ENCODE results near the gene LKAAEAR1. TPM values are rescaled to one million over a fixed set of nuclear protein-coding genes. Genes with fewer than 3 reads are reported as not detected.

The LKAAEAR1 gene
- total RNA-seq, 1 donor from 2014 or later: not detected

DNA sequence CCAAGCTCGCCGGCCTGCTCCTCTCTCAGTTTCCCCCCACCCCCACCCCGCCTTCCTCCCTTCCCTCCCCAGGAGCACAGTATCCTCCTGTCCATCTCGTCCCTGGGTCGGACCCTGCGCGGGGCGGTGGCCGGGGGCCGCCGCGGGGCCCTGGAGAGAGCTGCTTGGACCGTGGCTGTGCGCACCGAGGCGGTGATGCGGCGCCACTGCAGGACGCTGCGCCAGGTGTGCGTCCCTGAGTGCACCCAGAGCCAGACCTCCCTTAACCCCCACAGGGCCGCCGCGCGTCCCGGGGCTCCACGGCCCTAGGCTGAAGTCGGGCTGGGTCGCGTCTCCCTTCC, 46.0 kb downstream of the LKAAEAR1 start:
- H3K36me3 Mint-ChIP-seq (ENCODE audit: low read depth): no peaks in the 10 kb centered on the region
- DNase-seq (ENCODE audit: low read depth, low spot score): no peak
- no peak overlapping the region for H3K27ac Mint-ChIP-seq (ENCODE audit: unreplicated experiment)
- no peaks in the 10 kb centered on the region for H3K9me3 Mint-ChIP-seq
- no peak overlapping the region for H3K4me3 Mint-ChIP-seq
- H3K27me3 Mint-ChIP-seq (ENCODE audit: low read depth): peaks cover 69% of the 10 kb centered on the region
- TF ChIP-seq, protein P1, sequence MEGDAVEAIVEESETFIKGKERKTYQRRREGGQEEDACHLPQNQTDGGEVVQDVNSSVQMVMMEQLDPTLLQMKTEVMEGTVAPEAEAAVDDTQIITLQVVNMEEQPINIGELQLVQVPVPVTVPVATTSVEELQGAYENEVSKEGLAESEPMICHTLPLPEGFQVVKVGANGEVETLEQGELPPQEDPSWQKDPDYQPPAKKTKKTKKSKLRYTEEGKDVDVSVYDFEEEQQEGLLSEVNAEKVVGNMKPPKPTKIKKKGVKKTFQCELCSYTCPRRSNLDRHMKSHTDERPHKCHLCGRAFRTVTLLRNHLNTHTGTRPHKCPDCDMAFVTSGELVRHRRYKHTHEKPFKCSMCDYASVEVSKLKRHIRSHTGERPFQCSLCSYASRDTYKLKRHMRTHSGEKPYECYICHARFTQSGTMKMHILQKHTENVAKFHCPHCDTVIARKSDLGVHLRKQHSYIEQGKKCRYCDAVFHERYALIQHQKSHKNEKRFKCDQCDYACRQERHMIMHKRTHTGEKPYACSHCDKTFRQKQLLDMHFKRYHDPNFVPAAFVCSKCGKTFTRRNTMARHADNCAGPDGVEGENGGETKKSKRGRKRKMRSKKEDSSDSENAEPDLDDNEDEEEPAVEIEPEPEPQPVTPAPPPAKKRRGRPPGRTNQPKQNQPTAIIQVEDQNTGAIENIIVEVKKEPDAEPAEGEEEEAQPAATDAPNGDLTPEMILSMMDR (conservative IDR thresholded peaks at IDR 0.05): no peak
- peaks cover 4% of the 10 kb centered on the region for H3K4me1 Mint-ChIP-seq

DNA sequence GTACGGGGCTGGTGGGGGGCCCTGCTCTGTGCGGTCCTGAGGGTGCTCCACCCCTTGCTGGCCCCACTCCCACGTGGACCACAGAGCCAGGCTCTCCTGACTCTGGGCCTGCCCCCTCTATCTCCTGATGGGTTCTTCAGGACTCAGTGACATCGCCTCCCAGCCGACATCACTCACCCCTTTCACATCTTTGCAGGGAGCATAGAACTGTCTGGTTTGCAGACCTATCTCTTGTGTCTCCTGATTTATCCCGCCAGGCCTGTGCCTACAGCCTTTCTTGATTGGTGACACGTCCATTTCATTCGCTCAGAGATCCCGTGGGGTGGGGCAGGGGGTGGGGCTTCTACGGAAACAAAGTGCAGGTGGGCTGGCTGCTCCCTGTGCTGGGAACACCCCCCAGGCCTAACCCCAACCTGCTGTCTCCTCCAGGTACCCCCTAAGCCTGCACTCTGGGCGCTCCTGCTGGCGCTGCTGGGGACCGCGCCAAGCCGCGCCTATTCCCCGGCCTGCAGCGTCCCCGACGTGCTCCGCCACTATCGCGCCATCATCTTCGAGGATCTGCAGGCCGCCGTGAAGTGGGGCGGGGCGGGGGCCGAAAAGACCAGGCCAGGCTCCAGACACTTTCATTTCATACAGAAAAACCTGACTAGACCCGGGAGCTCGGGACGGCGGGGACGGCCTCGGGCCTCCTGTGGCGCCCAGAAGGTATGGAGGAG, 46.5 kb downstream of the LKAAEAR1 start:
- no peak overlapping the region for H3K27ac Mint-ChIP-seq (ENCODE audit: unreplicated experiment)

DNA sequence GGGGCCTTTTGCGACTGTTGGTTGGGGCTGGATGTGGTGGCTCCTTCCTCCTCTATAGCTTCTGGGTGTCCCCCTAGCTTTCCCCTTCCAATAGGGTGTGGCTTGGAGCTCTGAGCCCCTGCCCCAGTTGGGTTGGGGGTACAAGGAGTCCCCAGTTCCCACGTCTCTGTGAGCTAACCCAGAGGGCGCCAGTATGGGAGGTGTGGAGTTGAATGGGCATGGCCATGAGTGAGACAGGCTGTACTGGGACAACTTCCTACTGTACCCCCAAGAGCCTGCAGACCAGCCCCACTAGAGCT, 47.0 kb downstream of the LKAAEAR1 start:
- no peak overlapping the region for H3K4me3 Mint-ChIP-seq
- peaks cover 64% of the 10 kb centered on the region for H3K27me3 Mint-ChIP-seq (ENCODE audit: low read depth)
- no peaks in the 10 kb centered on the region for H3K9me3 Mint-ChIP-seq
- peaks cover 4% of the 10 kb centered on the region for H3K4me1 Mint-ChIP-seq
- H3K27ac Mint-ChIP-seq (ENCODE audit: unreplicated experiment): no peak overlapping the region
- DNase-seq (ENCODE audit: low read depth, low spot score): no peak
- TF ChIP-seq, protein P1 (conservative IDR thresholded peaks at IDR 0.05): no peak
- H3K36me3 Mint-ChIP-seq (ENCODE audit: low read depth): no peaks in the 10 kb centered on the region

More for the DNA sequence above, 46.5 kb downstream of the LKAAEAR1 start:
- Mint-ChIP-seq H3K27me3 (ENCODE audit: low read depth) (peaks cover 65% of the 10 kb centered on the region), H3K9me3 (no peaks in the 10 kb centered on the region), H3K4me3 (no peak overlapping the region), H3K36me3 (ENCODE audit: low read depth) (no peaks in the 10 kb centered on the region), H3K4me1 (peaks cover 4% of the 10 kb centered on the region)
- DNase-seq (ENCODE audit: low read depth, low spot score): no peak
- TF ChIP-seq, protein P1 (conservative IDR thresholded peaks at IDR 0.05): no peak

DNA sequence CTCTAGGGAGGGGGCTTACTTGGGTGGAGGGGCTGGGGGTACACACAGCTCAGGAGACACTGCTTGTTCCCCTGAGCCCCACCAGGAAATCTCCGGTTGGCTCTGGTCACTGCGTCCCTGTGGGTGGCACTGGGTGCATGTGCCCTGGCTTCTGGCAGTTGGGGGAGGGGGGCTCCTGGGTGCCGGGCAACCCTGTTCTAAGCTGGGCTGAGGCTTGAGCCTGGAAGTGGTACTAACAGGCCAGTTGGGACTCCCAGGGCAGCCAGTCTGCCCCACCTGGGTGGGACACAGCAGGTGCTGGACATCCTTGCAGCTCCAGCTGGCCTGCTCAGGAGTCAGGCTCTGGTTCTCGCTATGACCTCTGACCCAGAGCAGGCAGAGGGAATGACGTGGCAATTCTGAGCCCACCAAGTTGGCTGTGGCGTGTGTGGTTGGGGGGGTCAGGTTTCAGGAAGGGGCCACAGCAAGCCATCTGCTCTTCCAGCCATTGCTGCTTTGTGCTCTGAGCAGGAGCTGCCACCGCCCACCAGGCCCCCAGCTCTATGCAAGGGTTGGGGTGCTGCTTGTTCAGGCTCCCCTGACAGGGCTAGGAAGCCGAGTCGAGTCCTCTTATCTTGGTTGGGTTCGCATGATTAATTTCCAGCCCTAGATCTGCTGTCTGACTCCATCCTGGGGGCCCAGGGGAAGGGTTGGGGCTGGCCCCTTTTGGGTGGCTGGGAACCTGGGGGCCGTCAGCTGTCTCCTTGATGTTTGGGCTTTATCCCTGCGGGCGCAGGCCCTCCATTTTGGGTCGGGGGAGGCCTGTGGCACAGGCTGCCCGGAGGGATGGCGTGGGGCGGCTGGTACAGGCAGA, 47.6 kb downstream of the LKAAEAR1 start:
- Mint-ChIP-seq H3K4me3 (no peak overlapping the region), H3K36me3 (ENCODE audit: low read depth) (no peaks in the 10 kb centered on the region), H3K9me3 (no peaks in the 10 kb centered on the region), H3K27ac (ENCODE audit: unreplicated experiment) (no peak overlapping the region), H3K4me1 (peaks cover 4% of the 10 kb centered on the region), H3K27me3 (ENCODE audit: low read depth) (peaks cover 58% of the 10 kb centered on the region)
- DNase-seq (ENCODE audit: low read depth, low spot score): no peak
- TF ChIP-seq, protein P1 (conservative IDR thresholded peaks at IDR 0.05): no peak

DNA sequence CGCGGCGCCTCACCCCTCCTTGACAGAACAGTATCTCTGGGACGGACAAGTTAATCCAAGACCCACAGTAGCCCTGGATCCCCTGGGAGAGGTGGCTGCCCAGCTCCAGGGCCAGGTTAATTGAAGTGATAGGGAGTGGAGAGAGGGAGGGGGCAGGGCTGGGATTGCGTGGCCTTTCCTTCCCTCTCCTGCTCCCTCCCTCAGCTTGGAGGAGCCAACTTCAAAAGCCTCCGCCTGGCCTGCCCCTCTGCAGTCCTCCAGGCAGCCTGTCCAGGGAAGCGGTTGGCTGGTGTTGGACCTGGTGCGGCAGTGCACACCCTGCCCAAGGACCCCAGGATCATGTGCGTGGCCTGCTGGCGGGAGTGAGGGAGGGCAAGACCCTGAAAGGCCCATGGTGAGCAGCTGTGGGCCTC, 48.3 kb downstream of the LKAAEAR1 start, which contains the start of gene C20orf204:
TSS of gene C20orf204 (plus strand) at position 250 of the 413 bp plus-strand sequence. CDS start at position 392, 142 bp downstream.
- Mint-ChIP-seq H3K4me3 (peak within 1 kb of the TSS; percentile 44), H3K27me3 (ENCODE audit: low read depth) (peaks cover 52% of the 10 kb centered on the region), H3K27ac (ENCODE audit: unreplicated experiment) (no peak within 1 kb of the TSS), H3K36me3 (ENCODE audit: low read depth) (no peaks in the 10 kb centered on the region), H3K4me1 (peaks cover 4% of the 10 kb centered on the region), H3K9me3 (no peaks in the 10 kb centered on the region)
- TF ChIP-seq, protein P1 (conservative IDR thresholded peaks at IDR 0.05): no peak
- no peak for DNase-seq (ENCODE audit: low read depth, low spot score)

All from neural crest cell (in vitro differentiated cells).